K562 (cell line): ENCODE measurements around the gene NLGN3. TPM values are rescaled to one million over a fixed set of nuclear protein-coding genes. Genes with fewer than 3 reads are reported as not detected.

Experiments
- BCOR ChIP-seq: fragments of 450-650 bp; IDR thresholded peaks from 2 replicates; pipeline ENCODE4 v1.6.1; 2016
- CAMTA2 ChIP-seq: fragments of 250-450 bp; sonication (Bioruptor Pico); conservative IDR thresholded peaks from 2 replicates; pipeline ENCODE4 v1.5.1; 2022
- FIP1L1 ChIP-seq: fragments of 200-400 bp; formaldehyde crosslinking; IDR thresholded peaks from 2 replicates; pipeline ENCODE4 v1.6.1; 2018; ENCODE audit warnings: mild to moderate bottlenecking, low read depth, low read length; ENCODE audit not compliant: poor library complexity, severe bottlenecking
- FOSL1 ChIP-seq: fragments of 200-800 bp; sonication (Bioruptor generic); conservative IDR thresholded peaks from 2 replicates; pipeline ENCODE4 v1.6.1; 2016; ENCODE audit warnings: missing genetic modification characterization, missing compliant biosample characterization
- SNRNP70 ChIP-seq: fragments of 200-400 bp; formaldehyde crosslinking; optimal IDR thresholded peaks from 2 replicates; pipeline ENCODE3; 2017; ENCODE audit warnings: low read depth, low read length
- polyA plus RNA-seq, 8 experiments: library from polyadenylated mRNA; depleted of rRNA in 4 of 8; stranded (reverse) in 5 of 8; unstranded in 3 of 8; fragments of >200 nt; fragmentation: Nextera tagmentation in 2 of 8; fragmentation: Illumina TruSeq in 1 of 8; extraction: Ambion mirVana in 2 of 8; extraction: Trizol in 1 of 8; gene quantifications; 2 replicates each; pipeline versions ENCODE4 v1.2.1 to v1.2.3, GENCODE V29; 2011 to 2014; ENCODE audit warnings: inconsistent platforms in 1 of 8, missing spikeins in 1 of 8
- total RNA-seq, 7 experiments: library from RNA; depleted of rRNA in 6 of 7; stranded (reverse); fragments of >200 nt in 6 of 7; fragmentation: Illumina TruSeq in 2 of 7; extraction: Trizol in 2 of 7; gene quantifications; 2 replicates each; pipeline versions ENCODE4 v1.2.1 to v1.2.3, GENCODE V29; 2011 to 2021; ENCODE audit warnings: low replicate concordance in 1 of 7
- TF ChIP-seq, protein P1 (sequence below): sonication (generic); formaldehyde crosslinking; IDR thresholded peaks from 2 replicates; pipeline ENCODE4 v1.8.0; 2022; ENCODE audit warnings: mild to moderate bottlenecking, missing genetic modification reagents
- TF ChIP-seq, protein P2 (sequence below): fragments of 250-450 bp; sonication (Bioruptor Pico); IDR thresholded peaks from 2 replicates; pipeline ENCODE4 v1.8.0; 2021; ENCODE audit warnings: moderate library complexity, mild to moderate bottlenecking, inconsistent platforms
- TF ChIP-seq, protein P3 (sequence below), 2 experiments: fragments of 450-650 bp in 1 of 2; IDR thresholded peaks; 2 replicates each; pipeline ENCODE4 v1.6.1; 2011 to 2017; ENCODE audit warnings: low read depth in 2 of 2, antibody characterized with exemption in 1 of 2, borderline replicate concordance in 1 of 2, low read length in 1 of 2, mild to moderate bottlenecking in 1 of 2, mixed read lengths in 1 of 2; ENCODE audit not compliant: control insufficient read depth in 1 of 2
- TF ChIP-seq, protein P4 (sequence below): sonication (generic); formaldehyde crosslinking; IDR thresholded peaks from 2 replicates; pipeline ENCODE4 v1.8.0; 2023; ENCODE audit warnings: missing genetic modification reagents, mild to moderate bottlenecking, borderline replicate concordance
- TF ChIP-seq, protein P5 (sequence below): sonication (generic); formaldehyde crosslinking; IDR thresholded peaks from 2 replicates; pipeline ENCODE4 v1.8.0; 2022; ENCODE audit warnings: mild to moderate bottlenecking, missing genetic modification reagents, borderline replicate concordance

The NLGN3 gene
- total and polyA plus RNA-seq, 9 of the 15 experiments (the other 6 are each of a cell fraction or from before 2014, with no cell fraction given) = 0.03 to 0.86 (median 0.25) TPM

DNA sequence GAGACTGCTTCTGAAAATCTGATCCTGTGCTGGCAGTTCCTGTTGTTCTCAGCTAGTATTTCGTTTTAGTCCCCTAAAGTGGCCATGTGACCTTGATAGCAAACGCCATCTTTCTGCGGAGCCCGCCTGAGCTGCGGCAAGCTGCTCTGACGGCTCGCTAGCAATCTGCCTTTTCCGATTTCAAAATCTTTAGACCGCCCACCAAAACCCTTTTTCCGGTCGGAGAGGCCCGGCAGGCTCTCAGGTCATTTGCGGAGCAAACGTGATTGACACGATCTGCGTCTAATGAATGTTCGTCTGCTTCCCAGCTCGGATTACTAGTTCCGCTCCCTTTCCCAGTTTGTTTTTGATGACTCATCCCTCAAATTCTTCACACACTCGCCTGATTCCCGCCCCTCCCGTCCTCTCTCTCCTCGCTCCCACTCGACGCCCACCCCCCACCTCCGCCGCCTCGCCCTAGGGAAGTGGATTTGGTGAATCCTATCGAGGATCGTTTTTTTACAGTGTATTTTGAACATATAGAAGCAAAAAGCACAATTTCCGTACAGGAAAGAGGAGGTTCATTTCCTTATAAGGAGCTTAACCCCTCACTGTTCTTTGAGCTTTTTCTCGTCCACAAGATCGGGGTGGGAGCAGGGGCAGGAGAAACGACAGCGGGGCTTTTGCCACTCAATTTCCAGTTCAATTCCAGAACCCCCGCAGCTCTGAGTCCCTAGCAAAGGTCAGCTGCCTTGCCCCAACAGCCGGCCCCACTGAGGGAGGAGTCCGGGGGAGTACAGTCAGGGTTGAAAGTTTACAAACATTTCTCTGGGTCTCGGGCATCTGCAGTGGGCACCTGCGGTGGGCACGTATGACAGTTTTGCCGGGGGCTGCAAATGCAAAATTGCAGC lies 37.5 kb downstream of the NLGN3 start (continued):
- TF ChIP-seq, protein P1, sequence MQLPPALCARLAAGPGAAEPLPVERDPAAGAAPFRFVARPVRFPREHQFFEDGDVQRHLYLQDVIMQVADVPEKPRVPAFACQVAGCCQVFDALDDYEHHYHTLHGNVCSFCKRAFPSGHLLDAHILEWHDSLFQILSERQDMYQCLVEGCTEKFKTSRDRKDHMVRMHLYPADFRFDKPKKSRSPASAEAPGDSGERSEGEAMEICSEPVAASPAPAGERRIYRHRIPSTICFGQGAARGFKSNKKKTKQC = no peak
- TF ChIP-seq, protein P2, sequence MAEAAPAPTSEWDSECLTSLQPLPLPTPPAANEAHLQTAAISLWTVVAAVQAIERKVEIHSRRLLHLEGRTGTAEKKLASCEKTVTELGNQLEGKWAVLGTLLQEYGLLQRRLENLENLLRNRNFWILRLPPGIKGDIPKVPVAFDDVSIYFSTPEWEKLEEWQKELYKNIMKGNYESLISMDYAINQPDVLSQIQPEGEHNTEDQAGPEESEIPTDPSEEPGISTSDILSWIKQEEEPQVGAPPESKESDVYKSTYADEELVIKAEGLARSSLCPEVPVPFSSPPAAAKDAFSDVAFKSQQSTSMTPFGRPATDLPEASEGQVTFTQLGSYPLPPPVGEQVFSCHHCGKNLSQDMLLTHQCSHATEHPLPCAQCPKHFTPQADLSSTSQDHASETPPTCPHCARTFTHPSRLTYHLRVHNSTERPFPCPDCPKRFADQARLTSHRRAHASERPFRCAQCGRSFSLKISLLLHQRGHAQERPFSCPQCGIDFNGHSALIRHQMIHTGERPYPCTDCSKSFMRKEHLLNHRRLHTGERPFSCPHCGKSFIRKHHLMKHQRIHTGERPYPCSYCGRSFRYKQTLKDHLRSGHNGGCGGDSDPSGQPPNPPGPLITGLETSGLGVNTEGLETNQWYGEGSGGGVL (CRISPR knock-in tag) = no peak
- TF ChIP-seq, protein P3, sequence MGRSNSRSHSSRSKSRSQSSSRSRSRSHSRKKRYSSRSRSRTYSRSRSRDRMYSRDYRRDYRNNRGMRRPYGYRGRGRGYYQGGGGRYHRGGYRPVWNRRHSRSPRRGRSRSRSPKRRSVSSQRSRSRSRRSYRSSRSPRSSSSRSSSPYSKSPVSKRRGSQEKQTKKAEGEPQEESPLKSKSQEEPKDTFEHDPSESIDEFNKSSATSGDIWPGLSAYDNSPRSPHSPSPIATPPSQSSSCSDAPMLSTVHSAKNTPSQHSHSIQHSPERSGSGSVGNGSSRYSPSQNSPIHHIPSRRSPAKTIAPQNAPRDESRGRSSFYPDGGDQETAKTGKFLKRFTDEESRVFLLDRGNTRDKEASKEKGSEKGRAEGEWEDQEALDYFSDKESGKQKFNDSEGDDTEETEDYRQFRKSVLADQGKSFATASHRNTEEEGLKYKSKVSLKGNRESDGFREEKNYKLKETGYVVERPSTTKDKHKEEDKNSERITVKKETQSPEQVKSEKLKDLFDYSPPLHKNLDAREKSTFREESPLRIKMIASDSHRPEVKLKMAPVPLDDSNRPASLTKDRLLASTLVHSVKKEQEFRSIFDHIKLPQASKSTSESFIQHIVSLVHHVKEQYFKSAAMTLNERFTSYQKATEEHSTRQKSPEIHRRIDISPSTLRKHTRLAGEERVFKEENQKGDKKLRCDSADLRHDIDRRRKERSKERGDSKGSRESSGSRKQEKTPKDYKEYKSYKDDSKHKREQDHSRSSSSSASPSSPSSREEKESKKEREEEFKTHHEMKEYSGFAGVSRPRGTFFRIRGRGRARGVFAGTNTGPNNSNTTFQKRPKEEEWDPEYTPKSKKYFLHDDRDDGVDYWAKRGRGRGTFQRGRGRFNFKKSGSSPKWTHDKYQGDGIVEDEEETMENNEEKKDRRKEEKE (IDR thresholded peaks at IDR 0.05; ENCODE audit: borderline replicate concordance in 1 of 2, control insufficient read depth in 1 of 2, low read depth in 2 of 2, low read length in 1 of 2) = no peak
- no peak for TF ChIP-seq CAMTA2
- no peak for TF ChIP-seq BCOR
- no peak for TF ChIP-seq SNRNP70
- TF ChIP-seq, protein P4, sequence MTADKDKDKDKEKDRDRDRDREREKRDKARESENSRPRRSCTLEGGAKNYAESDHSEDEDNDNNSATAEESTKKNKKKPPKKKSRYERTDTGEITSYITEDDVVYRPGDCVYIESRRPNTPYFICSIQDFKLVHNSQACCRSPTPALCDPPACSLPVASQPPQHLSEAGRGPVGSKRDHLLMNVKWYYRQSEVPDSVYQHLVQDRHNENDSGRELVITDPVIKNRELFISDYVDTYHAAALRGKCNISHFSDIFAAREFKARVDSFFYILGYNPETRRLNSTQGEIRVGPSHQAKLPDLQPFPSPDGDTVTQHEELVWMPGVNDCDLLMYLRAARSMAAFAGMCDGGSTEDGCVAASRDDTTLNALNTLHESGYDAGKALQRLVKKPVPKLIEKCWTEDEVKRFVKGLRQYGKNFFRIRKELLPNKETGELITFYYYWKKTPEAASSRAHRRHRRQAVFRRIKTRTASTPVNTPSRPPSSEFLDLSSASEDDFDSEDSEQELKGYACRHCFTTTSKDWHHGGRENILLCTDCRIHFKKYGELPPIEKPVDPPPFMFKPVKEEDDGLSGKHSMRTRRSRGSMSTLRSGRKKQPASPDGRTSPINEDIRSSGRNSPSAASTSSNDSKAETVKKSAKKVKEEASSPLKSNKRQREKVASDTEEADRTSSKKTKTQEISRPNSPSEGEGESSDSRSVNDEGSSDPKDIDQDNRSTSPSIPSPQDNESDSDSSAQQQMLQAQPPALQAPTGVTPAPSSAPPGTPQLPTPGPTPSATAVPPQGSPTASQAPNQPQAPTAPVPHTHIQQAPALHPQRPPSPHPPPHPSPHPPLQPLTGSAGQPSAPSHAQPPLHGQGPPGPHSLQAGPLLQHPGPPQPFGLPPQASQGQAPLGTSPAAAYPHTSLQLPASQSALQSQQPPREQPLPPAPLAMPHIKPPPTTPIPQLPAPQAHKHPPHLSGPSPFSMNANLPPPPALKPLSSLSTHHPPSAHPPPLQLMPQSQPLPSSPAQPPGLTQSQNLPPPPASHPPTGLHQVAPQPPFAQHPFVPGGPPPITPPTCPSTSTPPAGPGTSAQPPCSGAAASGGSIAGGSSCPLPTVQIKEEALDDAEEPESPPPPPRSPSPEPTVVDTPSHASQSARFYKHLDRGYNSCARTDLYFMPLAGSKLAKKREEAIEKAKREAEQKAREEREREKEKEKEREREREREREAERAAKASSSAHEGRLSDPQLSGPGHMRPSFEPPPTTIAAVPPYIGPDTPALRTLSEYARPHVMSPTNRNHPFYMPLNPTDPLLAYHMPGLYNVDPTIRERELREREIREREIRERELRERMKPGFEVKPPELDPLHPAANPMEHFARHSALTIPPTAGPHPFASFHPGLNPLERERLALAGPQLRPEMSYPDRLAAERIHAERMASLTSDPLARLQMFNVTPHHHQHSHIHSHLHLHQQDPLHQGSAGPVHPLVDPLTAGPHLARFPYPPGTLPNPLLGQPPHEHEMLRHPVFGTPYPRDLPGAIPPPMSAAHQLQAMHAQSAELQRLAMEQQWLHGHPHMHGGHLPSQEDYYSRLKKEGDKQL (CRISPR knock-in tag) = no peak
- peak; percentile 98 for TF ChIP-seq FOSL1 (tag)
- TF ChIP-seq, protein P5, sequence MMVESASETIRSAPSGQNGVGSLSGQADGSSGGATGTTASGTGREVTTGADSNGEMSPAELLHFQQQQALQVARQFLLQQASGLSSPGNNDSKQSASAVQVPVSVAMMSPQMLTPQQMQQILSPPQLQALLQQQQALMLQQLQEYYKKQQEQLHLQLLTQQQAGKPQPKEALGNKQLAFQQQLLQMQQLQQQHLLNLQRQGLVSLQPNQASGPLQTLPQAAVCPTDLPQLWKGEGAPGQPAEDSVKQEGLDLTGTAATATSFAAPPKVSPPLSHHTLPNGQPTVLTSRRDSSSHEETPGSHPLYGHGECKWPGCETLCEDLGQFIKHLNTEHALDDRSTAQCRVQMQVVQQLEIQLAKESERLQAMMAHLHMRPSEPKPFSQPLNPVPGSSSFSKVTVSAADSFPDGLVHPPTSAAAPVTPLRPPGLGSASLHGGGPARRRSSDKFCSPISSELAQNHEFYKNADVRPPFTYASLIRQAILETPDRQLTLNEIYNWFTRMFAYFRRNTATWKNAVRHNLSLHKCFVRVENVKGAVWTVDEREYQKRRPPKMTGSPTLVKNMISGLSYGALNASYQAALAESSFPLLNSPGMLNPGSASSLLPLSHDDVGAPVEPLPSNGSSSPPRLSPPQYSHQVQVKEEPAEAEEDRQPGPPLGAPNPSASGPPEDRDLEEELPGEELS = no peak
- no peak for TF ChIP-seq FIP1L1
